GM12878 (cell line): ENCODE data around the gene DMRT1. TPM values are rescaled to one million over a fixed set of nuclear protein-coding genes. Genes with fewer than 3 reads are reported as not detected.

Source experiments
- ATAC-seq: fragments of 200-7000 bp; cut with Tn5 transposase; 3 replicates; pipeline ENCODE4 v1.9.1; 2020; ENCODE audit warnings: mild to moderate bottlenecking, moderate library complexity
- BruUV-seq: library from RNA; stranded (reverse); fragments of 400-500 nt; replicated peaks from 2 replicates; lab custom pipeline; 2021; lab: Mats Ljungman, UMichigan
- CTCF ChIA-PET: fragments of 300-600 bp; sonication (Branson Sonifier 250); formaldehyde crosslinking; extraction: SDS; loops from one replicate; lab custom pipeline; 2021; ENCODE audit warnings: inconsistent platforms; lab: Yijun Ruan, JAX
- POLR2A ChIA-PET: fragments of 350-600 bp; formaldehyde crosslinking; extraction: SDS; loops from one replicate; lab custom pipeline; 2021; ENCODE audit warnings: inconsistent platforms; lab: Charles Lee
- RAD21 ChIA-PET: fragments of 300-600 bp; sonication (Branson Sonifier 250); formaldehyde crosslinking; loops from one replicate; lab custom pipeline; 2023; ENCODE audit warnings: antibody characterized with exemption; ENCODE audit not compliant: unreplicated experiment; lab: Charles Lee
- SMC1A ChIA-PET: fragments of 300-600 bp; sonication (Branson Sonifier 250); formaldehyde crosslinking; loops from one replicate; lab custom pipeline; 2023; ENCODE audit not compliant: unreplicated experiment, uncharacterized antibody; lab: Charles Lee
- DNase-seq: peaks from one replicate; pipeline ENCODE4 v3.0.0-alpha.2; 2011; ENCODE audit warnings: low read depth, low spot score
- FAIRE-seq: peaks from 3 replicates; lab custom pipeline; 2011; peaks lifted over from hg19 to GRCh38; lab: Jason Lieb, UNC
- H2AFZ ChIP-seq: 2 replicates; pipeline ENCODE4 v1.6.0; 2011; ENCODE audit warnings: low read depth, low read length, control low read depth; ENCODE audit not compliant: control insufficient read depth
- H3K27ac ChIP-seq: 2 replicates; pipeline ENCODE4 v1.5.1; 2011; ENCODE audit warnings: control low read depth; ENCODE audit not compliant: control insufficient read depth, insufficient read depth
- H3K27me3 ChIP-seq, 2 experiments: replicated peaks in 1 of 2; 2 replicates each; pipeline versions ENCODE4 v1.6.0 to v1.6.1; 2011; ENCODE audit warnings: low read length in 1 of 2; ENCODE audit not compliant: control insufficient read depth in 2 of 2, insufficient read depth in 2 of 2
- H3K36me3 ChIP-seq, 2 experiments: 2 replicates each; pipeline ENCODE4 v1.5.1; 2011; ENCODE audit warnings: low read length in 1 of 2; ENCODE audit not compliant: control insufficient read depth in 2 of 2, insufficient read depth in 2 of 2
- H3K4me1 ChIP-seq: 2 replicates; pipeline ENCODE4 v1.6.1; 2011; ENCODE audit warnings: mild to moderate bottlenecking, low read length, moderate library complexity, mixed read lengths; ENCODE audit not compliant: control insufficient read depth, insufficient read depth
- H3K4me2 ChIP-seq: 2 replicates; pipeline ENCODE4 v1.6.0; 2011; ENCODE audit warnings: control low read depth; ENCODE audit not compliant: control insufficient read depth, insufficient read depth
- H3K4me3 ChIP-seq: fragments of 200-600 bp; sonication (generic); 2 replicates; pipeline ENCODE4 v1.5.1; 2016
- H3K79me2 ChIP-seq: 2 replicates; pipeline ENCODE4 v1.6.0; 2011; ENCODE audit warnings: low read length; ENCODE audit not compliant: control insufficient read depth, insufficient read depth
- H3K9ac ChIP-seq: 2 replicates; pipeline ENCODE4 v1.8.0; 2011; ENCODE audit warnings: low read length, control low read depth, mixed read lengths; ENCODE audit not compliant: control insufficient read depth, insufficient read depth
- H3K9me3 ChIP-seq: replicated peaks from 3 replicates; pipeline ENCODE4 v1.5.1; 2011; ENCODE audit warnings: mild to moderate bottlenecking, low read length; ENCODE audit not compliant: control insufficient read depth, insufficient read depth
- H4K20me1 ChIP-seq: 2 replicates; pipeline ENCODE4 v1.6.0; 2011; ENCODE audit not compliant: control insufficient read depth, insufficient read depth
- CBX5 ChIP-seq: sonication (generic); IDR thresholded peaks from 2 replicates; pipeline ENCODE4 v1.6.1; 2016; ENCODE audit warnings: low read depth, moderate library complexity, mild to moderate bottlenecking, inconsistent platforms
- NRF1 ChIP-seq: conservative IDR thresholded peaks from 2 replicates; pipeline ENCODE4 v1.6.1; 2011; ENCODE audit warnings: mild to moderate bottlenecking, low read depth, low read length, improper control_type of control experiment
- TCF12 ChIP-seq: IDR thresholded peaks from 2 replicates; pipeline ENCODE4 v1.6.1; 2011; ENCODE audit warnings: low read depth, mild to moderate bottlenecking, low read length
- YY1 ChIP-seq: IDR thresholded peaks from 2 replicates; pipeline ENCODE4 v1.6.1; 2011; ENCODE audit warnings: low read depth, mild to moderate bottlenecking, low read length
- ZBTB4 ChIP-seq: fragments of 450-650 bp; formaldehyde crosslinking; IDR thresholded peaks from 2 replicates; pipeline ENCODE4 v1.4.0; 2022; ENCODE audit warnings: mild to moderate bottlenecking, moderate library complexity
- WGBS: methylation state at CpG from one replicate; pipeline ENCODE4 v1.1.6; 2016; ENCODE audit warnings: low lambda C conversion rate; ENCODE audit not compliant: insufficient replicate concordance, insufficient coverage; ENCODE audit errors: missing lambda C conversion rate; 5-methylcytosine and 5-hydroxymethylcytosine counted together
- in situ Hi-C: fragments of 300-500 bp; cut with MboI; formaldehyde crosslinking; loops from 9 replicates; pipeline ENCODE4 v1.14.3; 2018; ENCODE audit warnings: mixed read lengths
- intact Hi-C: fragments of 100-400 bp; cut with micrococcal nuclease; formaldehyde crosslinking; loops from one replicate; pipeline ENCODE4 v1.14.2; 2022; ENCODE audit not compliant: unreplicated experiment
- polyA plus RNA-seq, 11 experiments: library from polyadenylated mRNA; depleted of rRNA in 4 of 11; unstranded in 6 of 11; stranded (reverse) in 5 of 11; fragments of >200 nt; fragmentation: Nextera tagmentation in 4 of 11; fragmentation: Illumina TruSeq in 1 of 11; extraction: Ambion mirVana in 4 of 11; extraction: Trizol in 1 of 11; gene quantifications; 1 replicate in 1 of 11; 2 replicates in 10 of 11; pipeline versions ENCODE4 v1.2.1 to v1.2.3, GENCODE V29; 2011 to 2016; ENCODE audit warnings: inconsistent platforms in 2 of 11, missing spikeins in 2 of 11, low read depth in 1 of 11
- total RNA-seq, 4 experiments: library from RNA; depleted of rRNA in 3 of 4; stranded (reverse); fragments of >200 nt in 3 of 4; fragmentation: Illumina TruSeq in 1 of 4; extraction: Trizol in 1 of 4; gene quantifications; 2 replicates each; pipeline versions ENCODE4 v1.2.1 to v1.2.3, GENCODE V29; 2013 to 2021

The DMRT1 gene
- total and polyA plus RNA-seq, 10 of the 15 experiments (the other 5 are each of a cell fraction or from before 2014, with no cell fraction given): 0.06 to 1.9 (median 0.24) TPM

- ATAC-seq: no peak
- H3K4me3 ChIP-seq: no peak overlapping the region
- DNase-seq: no peak
- RAD21 ChIA-PET: interaction anchor here (1.3 kb wide), 1 partner anchor 29 kb away, joined by 3 read pairs; no protein-coding TSS in a partner anchor
- H4K20me1 ChIP-seq: no peaks in the 10 kb centered on the region
- in situ Hi-C loops: no loop called here
- no peak for FAIRE-seq
- no peak overlapping the region for H3K4me2 ChIP-seq
- H3K27ac ChIP-seq: no peak overlapping the region
- no peaks in the 10 kb centered on the region for H3K79me2 ChIP-seq
- H3K4me1 ChIP-seq: no peaks in the 10 kb centered on the region
- 19% methylated on average over 6 of the region's 7 CpGs for WGBS
- no peak overlapping the region for H2AFZ ChIP-seq
- H3K36me3 ChIP-seq: no peaks in the 10 kb centered on the region
- intact Hi-C loops: no loop called here
- TF ChIP-seq CBX5 (no peak), ZBTB4 (CRISPR knock-in tag) (no peak), YY1 (no peak), NRF1 (no peak), TCF12 (no peak)
- H3K9me3 ChIP-seq: no peaks in the 10 kb centered on the region
- no peak overlapping the region for H3K9ac ChIP-seq
- no peaks in the 10 kb centered on the region for H3K27me3 ChIP-seq
- no TSS peak for BruUV-seq
- CTCF ChIA-PET: no interaction called here
- SMC1A ChIA-PET: interaction anchor here (1.1 kb wide), 1 partner anchor 112 kb away, joined by 3 read pairs; no protein-coding TSS in a partner anchor
- POLR2A ChIA-PET: no interaction called here
Measured at GRCh38 chr9:922731-923130, 81.2 kb downstream of the DMRT1 start.
